GM12872 (cell line): ENCODE results near the gene RNF141.

Source experiments
- TF ChIP-seq, protein P1 (sequence below): IDR thresholded peaks from 3 replicates; pipeline ENCODE4 v1.5.1; 2011; ENCODE audit warnings: low read depth, mild to moderate bottlenecking, low read length, moderate library complexity; ENCODE audit not compliant: insufficient read depth

The RNF141 gene

DNA sequence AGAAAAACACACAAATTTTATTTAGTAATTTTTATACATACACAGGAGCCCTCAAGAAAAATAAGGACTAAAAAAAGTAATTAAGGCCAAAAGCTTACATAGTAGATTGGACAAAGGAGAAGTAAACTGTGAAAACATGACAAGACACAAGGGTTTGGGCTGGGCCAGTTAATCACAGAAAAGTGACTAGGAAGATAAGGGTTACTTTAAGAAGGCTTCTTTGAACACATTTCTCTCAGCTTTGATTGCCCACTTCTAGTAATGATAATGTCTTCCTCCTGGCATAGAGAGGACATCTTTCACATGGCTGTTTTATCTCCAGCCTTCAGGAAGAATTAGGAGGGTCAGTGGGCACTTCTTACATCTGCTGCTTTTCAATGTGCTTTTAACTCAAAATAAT is 3.4 kb downstream of the RNF141 start:
- TF ChIP-seq, protein P1, sequence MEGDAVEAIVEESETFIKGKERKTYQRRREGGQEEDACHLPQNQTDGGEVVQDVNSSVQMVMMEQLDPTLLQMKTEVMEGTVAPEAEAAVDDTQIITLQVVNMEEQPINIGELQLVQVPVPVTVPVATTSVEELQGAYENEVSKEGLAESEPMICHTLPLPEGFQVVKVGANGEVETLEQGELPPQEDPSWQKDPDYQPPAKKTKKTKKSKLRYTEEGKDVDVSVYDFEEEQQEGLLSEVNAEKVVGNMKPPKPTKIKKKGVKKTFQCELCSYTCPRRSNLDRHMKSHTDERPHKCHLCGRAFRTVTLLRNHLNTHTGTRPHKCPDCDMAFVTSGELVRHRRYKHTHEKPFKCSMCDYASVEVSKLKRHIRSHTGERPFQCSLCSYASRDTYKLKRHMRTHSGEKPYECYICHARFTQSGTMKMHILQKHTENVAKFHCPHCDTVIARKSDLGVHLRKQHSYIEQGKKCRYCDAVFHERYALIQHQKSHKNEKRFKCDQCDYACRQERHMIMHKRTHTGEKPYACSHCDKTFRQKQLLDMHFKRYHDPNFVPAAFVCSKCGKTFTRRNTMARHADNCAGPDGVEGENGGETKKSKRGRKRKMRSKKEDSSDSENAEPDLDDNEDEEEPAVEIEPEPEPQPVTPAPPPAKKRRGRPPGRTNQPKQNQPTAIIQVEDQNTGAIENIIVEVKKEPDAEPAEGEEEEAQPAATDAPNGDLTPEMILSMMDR = no peak

DNA sequence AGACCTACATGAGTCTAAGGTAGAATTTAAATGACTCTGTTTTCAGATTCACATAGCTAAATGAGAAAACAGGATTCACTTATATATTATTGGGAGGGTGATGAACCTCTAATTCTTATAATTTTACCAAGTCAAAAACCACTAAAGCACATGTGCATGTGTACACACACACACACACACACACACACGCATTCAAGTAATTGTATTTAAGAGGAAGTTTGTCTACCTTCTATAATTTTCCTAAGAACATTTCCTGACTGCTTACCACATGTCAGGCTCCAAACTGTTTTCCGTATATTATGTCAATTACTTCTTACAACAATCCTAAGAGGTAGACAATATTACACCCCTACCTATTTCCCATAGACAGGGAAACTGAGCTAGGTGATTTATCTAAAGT is 6.7 kb downstream of the RNF141 start:
- TF ChIP-seq, protein P1 = no peak

DNA sequence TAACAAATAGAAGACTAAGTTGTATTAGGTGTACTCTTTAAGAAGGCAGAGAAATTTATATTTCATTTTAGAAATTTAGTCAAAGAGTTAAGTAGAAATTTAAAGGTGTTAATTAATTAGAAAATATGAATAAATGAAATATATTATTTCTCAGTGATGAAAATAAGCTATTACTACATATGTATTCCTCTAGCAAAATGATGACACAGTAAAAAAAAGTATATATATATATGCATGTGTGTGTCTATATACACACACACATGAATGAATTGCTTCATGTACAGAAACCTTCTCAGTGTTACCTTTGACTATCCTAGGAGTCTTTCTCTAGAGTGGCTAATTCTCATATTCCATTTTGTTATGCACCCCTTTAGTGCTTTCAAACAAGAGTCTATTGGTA is 7.7 kb downstream of the RNF141 start:
- TF ChIP-seq, protein P1 = no peak

DNA sequence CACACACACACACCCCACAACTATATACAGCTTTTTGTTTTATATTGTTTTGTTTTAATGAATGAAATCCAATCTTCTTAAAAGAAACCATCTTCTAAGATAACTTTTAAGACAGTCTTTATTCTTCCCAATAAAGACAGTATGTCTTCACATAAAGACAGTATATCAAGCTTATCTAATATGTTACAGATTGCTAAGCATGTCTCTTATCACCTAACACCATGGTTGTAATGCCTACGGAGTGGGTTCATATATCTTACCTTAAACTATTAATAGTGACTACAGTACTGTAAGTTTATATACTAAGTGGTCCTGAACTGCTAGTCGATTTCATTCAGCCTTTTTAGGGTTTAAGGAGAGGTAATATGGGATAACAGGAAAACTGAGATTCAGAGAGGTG is 8.5 kb downstream of the RNF141 start:
- TF ChIP-seq, protein P1 = no peak

DNA sequence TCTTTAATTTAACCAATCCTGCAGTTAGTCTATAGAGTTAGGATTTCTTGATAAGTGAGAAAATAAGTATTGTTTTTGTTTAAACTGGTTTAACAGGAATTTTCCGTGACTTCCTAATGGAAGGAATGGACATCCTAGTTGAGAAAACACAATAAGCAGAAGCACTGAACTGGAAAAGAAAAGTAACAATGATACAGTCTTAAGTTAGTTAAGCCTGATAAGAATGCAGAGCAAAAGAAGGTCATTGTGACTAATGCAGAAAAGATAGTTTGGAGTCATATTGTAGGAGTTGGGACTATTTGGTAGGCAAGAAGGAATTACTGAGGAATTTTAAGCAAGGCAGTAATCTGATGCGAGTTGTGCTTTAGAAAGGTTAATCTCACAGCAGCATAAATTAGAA is 11.7 kb downstream of the RNF141 start:
- TF ChIP-seq, protein P1 = no peak

DNA sequence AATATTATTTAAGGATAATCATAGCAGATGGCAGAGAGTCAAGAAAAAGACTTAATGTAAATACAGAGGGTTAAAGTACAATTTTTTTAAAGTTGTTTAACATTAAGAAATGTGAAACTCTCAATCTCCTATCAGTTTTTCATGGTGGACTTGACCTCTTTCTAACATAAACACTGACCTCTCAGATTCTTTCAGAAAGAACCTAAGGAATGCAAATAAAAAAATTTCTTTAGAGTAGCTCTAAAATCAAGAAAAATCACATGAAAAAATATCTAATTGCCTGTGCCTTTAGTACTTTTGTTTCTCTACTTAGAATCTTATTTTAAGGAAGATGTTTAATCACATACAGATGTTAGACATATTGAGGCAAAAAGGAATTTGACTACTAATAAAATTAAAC is 12.9 kb downstream of the RNF141 start:
- TF ChIP-seq, protein P1 = no peak

DNA sequence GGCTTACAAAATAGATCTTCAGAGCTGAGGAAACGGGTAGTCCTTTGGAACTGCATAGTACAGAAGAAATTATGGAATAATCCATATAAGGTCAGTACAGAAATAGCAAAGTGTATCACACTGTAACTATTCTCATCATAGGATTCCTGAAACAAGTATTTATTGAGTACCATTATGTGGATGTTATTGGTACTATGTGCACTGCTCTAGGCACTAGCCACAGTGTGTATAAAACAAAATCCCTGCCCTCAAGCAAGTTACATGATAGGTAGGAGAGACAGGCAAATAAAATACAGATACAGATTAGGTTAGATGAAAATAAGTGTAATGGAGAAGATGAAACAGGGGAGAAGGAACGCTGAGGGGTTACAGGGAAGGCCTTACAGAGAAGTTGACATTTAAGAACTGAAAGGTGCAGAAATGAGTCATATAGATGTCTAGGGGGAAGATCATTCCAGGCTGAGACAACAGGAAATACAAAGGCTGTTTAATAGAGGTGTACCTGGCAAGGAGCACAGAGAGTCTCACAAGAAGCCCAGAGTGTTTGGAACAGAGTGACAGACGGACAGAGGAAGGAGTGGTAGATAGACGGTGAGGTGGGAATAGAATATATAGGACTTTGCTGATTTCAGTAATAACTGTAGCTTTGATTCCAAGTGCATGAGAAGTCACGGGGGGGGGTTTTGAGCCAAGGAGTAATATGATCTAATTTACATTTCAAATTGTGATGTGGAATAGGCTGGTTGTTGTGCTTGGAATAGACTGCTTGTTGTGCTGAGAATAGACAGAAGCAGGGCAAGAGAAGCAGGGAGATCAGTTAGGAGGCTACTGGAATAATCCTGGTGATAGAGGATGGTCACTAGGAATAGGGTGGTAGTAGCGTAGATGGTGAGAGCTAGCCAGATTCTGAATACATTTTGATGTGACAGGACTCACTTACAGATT is 13.7 kb downstream of the RNF141 start:
- TF ChIP-seq, protein P1 = no peak
